ENCODE measurements around the gene KRTAP5-5.
"Not testable (repeated sequence)": the region's sequence is repeated elsewhere in the genome, so short reads cannot be mapped to it uniquely, and the experiment has no call there.

Gene KRTAP5-5

GRCh38 chr11:1642288-1643145, 12.9 kb downstream of the KRTAP5-5 start:
- ChIA-PET POLR2A (ENCODE audit: low non-redundant PET) (interaction anchor here (0.6 kb wide), 1 partner anchor 49 kb away, joined by 4 read pairs; no protein-coding TSS in a partner anchor), CTCF (interaction anchor here (0.6 to 2.6 kb wide), 4 partner anchors 10 to 322 kb away, joined by 3 to 14 read pairs (median 4); no protein-coding TSS in a partner anchor)
- no peak overlapping the region for H3K27ac ChIP-seq
- no peak for DNase-seq (ENCODE audit: low spot score)
- TF ChIP-seq, protein P1, sequence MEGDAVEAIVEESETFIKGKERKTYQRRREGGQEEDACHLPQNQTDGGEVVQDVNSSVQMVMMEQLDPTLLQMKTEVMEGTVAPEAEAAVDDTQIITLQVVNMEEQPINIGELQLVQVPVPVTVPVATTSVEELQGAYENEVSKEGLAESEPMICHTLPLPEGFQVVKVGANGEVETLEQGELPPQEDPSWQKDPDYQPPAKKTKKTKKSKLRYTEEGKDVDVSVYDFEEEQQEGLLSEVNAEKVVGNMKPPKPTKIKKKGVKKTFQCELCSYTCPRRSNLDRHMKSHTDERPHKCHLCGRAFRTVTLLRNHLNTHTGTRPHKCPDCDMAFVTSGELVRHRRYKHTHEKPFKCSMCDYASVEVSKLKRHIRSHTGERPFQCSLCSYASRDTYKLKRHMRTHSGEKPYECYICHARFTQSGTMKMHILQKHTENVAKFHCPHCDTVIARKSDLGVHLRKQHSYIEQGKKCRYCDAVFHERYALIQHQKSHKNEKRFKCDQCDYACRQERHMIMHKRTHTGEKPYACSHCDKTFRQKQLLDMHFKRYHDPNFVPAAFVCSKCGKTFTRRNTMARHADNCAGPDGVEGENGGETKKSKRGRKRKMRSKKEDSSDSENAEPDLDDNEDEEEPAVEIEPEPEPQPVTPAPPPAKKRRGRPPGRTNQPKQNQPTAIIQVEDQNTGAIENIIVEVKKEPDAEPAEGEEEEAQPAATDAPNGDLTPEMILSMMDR (conservative IDR thresholded peaks at IDR 0.05; ENCODE audit: low read depth), result no peak

DNA sequence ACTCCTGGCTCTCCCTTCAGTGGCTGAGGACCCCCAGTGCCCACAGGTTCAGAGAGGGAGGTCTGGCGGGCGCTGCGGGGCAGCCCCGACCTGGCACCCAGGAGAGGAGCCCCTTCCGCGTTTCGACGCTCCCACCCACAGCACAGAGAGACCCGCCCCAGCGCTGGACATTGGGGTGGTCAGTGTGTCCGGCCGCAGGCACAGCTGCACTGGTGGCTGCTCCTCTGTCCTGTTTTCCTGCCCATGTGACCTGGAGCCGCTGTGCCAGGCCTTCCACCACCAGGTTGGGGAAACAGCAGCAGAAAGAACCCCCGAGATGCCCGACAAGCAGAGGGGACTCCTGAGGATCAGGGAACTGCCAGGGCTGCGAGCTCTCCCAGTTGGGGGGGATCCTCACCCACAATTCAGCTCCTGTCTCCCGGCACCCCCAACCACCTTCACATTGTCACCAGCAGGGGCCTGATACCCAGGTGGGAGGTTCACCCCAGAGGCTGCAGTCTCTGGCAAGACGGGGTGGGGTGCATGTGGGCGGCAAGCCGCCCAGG, 13.6 kb downstream of the KRTAP5-5 start:
- ChIA-PET CTCF (interaction anchor here (0.6 to 2.6 kb wide), 2 partner anchors 10 to 26 kb away, joined by 3 to 14 read pairs; no protein-coding TSS in a partner anchor), POLR2A (ENCODE audit: low non-redundant PET) (no interaction called here)
- DNase-seq (ENCODE audit: low spot score), result no peak
- H3K27ac ChIP-seq, result no peak overlapping the region
- TF ChIP-seq, protein P1 (conservative IDR thresholded peaks at IDR 0.05; ENCODE audit: low read depth), result no peak

GRCh38 chr11:1644601-1645356, 15.2 kb downstream of the KRTAP5-5 start:
- TF ChIP-seq, protein P1 (conservative IDR thresholded peaks at IDR 0.05; ENCODE audit: low read depth), result no peak
- CTCF ChIA-PET, result interaction anchor here (0.6 to 2.6 kb wide), 2 partner anchors 8 to 507 kb away, joined by 3 to 14 read pairs; no protein-coding TSS in a partner anchor
- POLR2A ChIA-PET (ENCODE audit: low non-redundant PET), result no interaction called here

DNA sequence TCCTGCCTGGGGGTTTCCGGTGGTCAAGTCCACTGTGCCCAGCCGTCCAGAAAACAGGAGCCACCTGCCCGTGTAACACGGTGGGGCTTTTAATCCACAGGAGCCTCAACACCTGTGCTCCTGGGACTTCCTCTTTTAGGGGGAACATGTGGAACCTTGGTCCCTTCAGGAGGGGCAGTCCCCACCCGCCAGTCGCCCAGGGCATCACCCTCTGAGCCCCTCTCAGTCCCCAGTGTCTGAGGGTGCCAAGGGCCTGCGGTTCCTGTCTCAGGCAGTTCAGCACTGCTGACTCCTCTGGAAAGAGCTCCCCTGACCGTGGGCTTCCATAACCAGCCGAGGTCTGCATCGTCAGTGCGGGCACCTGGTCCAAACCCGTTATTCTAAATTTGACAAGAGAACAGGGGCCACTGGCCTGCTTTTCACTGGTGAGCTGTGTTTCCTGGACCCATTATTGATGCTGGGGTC, 15.8 kb downstream of the KRTAP5-5 start:
- ChIA-PET CTCF (interaction anchor here (0.6 kb wide), 2 partner anchors 501 to 507 kb away, joined by 3 read pairs; no protein-coding TSS in a partner anchor), POLR2A (ENCODE audit: low non-redundant PET) (no interaction called here)
- TF ChIP-seq, protein P1 (conservative IDR thresholded peaks at IDR 0.05; ENCODE audit: low read depth), result no peak
- H3K27ac ChIP-seq, result no peak overlapping the region
- no peak for DNase-seq (ENCODE audit: low spot score)

More at GRCh38 chr11:1644601-1645356, 15.2 kb downstream of the KRTAP5-5 start:
- DNase-seq (ENCODE audit: low spot score), result no peak
- H3K27ac ChIP-seq, result no peak overlapping the region

GRCh38 chr11:1646540-1646939, 17.0 kb downstream of the KRTAP5-5 start:
- DNase-seq (ENCODE audit: low spot score); POLR2A ChIA-PET (ENCODE audit: low non-redundant PET); H3K27ac ChIP-seq; CTCF ChIA-PET: not testable (repeated sequence)

GRCh38 chr11:1647901-1648652, 18.5 kb downstream of the KRTAP5-5 start:
- POLR2A ChIA-PET (ENCODE audit: low non-redundant PET), result no interaction called here
- no peak for DNase-seq (ENCODE audit: low spot score)
- CTCF ChIA-PET, result no interaction called here
- TF ChIP-seq, protein P1 (conservative IDR thresholded peaks at IDR 0.05; ENCODE audit: low read depth), result no peak
- no peak overlapping the region for H3K27ac ChIP-seq
